Measurements from ENCODE around the gene MYADM.

The MYADM gene, protein sequence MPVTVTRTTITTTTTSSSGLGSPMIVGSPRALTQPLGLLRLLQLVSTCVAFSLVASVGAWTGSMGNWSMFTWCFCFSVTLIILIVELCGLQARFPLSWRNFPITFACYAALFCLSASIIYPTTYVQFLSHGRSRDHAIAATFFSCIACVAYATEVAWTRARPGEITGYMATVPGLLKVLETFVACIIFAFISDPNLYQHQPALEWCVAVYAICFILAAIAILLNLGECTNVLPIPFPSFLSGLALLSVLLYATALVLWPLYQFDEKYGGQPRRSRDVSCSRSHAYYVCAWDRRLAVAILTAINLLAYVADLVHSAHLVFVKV

DNA sequence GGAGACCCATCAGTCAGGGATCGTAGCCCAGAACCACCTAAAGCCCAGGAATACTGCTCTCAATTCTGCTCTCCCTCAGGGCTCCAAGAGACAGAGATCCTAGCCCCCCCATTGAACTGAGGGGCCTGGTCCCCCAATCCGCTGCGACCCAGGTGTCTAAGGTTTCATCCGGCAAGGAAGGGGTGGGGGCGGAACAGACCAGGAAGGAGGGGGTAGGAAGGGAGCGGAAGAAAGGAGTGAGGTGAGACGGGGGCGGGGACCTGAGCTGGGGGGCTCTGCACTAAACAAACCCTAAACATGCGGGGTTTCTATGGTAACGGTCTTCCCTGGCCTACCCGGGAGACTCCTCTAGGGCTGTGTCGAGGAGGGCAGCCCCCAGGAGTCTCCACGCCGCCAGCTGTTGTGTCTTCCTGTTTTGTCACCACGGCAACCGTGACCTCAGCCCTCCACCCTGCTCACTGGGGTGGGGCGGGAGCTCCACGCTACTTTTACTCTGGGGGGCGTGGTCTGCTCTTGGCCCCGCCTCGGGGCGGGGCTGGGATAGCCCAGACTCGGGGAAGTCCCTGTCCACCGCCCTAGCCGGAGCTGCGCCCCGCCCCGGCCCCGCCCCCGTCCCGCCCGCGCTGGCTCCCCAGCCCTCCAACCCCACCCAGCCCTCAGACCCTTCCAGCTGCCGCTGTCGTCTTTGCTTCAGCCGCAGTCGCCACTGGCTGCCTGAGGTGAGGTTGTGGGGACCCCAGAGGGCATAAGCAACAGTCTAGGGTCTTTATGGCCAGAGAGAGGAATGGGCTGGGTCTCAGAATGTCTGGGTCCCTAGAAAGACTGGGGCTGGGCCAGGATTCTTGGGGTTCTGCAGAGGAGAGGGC is at the start of gene MYADM:
TSS of gene MYADM (plus strand) at position 659 of the 866 bp plus-strand sequence. CDS start 5,647 bp downstream, outside the sequence.
- Histone ChIP-seq H3K27ac (peak within 1 kb of the TSS; percentile 99), H3K27me3 (replicated peaks) (no peaks in the 10 kb centered on the region), H3K4me3 (ENCODE audit: low read depth, low read length) (peak within 1 kb of the TSS; percentile 97), H3K36me3 (replicated peaks) (peaks cover 22% of the 10 kb centered on the region)
- in situ Hi-C loops (cut with HindIII; ENCODE audit: low pct_ligation_motif_present, low sequenced_read_pairs): no loop called here
- TF ChIP-seq, protein P1, sequence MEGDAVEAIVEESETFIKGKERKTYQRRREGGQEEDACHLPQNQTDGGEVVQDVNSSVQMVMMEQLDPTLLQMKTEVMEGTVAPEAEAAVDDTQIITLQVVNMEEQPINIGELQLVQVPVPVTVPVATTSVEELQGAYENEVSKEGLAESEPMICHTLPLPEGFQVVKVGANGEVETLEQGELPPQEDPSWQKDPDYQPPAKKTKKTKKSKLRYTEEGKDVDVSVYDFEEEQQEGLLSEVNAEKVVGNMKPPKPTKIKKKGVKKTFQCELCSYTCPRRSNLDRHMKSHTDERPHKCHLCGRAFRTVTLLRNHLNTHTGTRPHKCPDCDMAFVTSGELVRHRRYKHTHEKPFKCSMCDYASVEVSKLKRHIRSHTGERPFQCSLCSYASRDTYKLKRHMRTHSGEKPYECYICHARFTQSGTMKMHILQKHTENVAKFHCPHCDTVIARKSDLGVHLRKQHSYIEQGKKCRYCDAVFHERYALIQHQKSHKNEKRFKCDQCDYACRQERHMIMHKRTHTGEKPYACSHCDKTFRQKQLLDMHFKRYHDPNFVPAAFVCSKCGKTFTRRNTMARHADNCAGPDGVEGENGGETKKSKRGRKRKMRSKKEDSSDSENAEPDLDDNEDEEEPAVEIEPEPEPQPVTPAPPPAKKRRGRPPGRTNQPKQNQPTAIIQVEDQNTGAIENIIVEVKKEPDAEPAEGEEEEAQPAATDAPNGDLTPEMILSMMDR (IDR thresholded peaks at IDR 0.05; ENCODE audit: low read depth, low read length, missing control alignments): no peak
- DNase-seq: peak; percentile 100

DNA sequence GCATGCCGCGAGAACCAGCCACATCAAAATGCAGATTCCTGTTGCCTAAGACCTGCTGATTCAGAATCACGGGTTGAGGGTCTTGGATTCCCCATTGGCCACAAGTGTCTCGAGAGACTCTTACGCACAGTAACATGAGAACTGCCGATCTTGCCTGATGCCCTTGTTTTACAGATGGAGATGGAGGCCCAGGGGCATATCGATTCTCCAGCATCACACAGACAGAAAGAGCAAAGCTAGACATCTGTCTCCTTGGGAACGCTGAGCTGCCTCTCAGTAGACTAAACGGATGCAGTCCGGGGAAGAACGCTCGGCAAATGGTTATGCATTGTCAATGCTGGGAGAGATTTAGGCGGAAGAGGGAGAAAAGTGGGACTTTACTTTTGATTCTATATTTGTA is 48.9 kb upstream of the MYADM start:
- no peaks in the 10 kb centered on the region for H3K27me3 ChIP-seq (replicated peaks)
- no peaks in the 10 kb centered on the region for H3K36me3 ChIP-seq (replicated peaks)
- DNase-seq: no peak
- H3K27ac ChIP-seq: no peak overlapping the region
- no peak overlapping the region for H3K4me3 ChIP-seq (ENCODE audit: low read depth, low read length)
- TF ChIP-seq, protein P1 (IDR thresholded peaks at IDR 0.05; ENCODE audit: low read depth, low read length, missing control alignments): no peak
- in situ Hi-C loops (cut with HindIII; ENCODE audit: low pct_ligation_motif_present, low sequenced_read_pairs): no loop called here

DNA sequence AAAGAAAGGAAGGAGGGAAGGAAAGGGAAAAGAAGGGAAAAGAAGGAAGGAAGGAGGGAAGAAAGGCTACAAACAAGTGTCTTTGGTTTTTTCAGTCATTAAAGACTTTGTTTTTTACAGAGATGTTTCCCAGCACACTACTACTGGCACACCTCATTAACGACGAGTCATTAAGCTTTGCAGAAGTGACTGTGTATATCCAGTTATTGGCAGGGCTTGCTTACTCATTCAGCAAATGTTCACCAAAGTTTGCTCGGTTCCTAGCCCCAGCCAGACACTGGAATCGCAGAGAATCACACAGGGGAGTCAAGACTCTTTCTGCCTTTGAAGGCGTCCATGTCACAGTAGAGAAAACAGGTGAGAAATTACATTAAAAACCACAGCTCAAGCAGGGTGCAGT is 47.8 kb upstream of the MYADM start:
- TF ChIP-seq, protein P1 (IDR thresholded peaks at IDR 0.05; ENCODE audit: low read depth, low read length, missing control alignments): no peak
- DNase-seq: no peak
- Histone ChIP-seq H3K27me3 (replicated peaks) (no peaks in the 10 kb centered on the region), H3K36me3 (replicated peaks) (no peaks in the 10 kb centered on the region), H3K4me3 (ENCODE audit: low read depth, low read length) (no peak overlapping the region), H3K27ac (no peak overlapping the region)
- in situ Hi-C loops (cut with HindIII; ENCODE audit: low pct_ligation_motif_present, low sequenced_read_pairs): no loop called here

DNA sequence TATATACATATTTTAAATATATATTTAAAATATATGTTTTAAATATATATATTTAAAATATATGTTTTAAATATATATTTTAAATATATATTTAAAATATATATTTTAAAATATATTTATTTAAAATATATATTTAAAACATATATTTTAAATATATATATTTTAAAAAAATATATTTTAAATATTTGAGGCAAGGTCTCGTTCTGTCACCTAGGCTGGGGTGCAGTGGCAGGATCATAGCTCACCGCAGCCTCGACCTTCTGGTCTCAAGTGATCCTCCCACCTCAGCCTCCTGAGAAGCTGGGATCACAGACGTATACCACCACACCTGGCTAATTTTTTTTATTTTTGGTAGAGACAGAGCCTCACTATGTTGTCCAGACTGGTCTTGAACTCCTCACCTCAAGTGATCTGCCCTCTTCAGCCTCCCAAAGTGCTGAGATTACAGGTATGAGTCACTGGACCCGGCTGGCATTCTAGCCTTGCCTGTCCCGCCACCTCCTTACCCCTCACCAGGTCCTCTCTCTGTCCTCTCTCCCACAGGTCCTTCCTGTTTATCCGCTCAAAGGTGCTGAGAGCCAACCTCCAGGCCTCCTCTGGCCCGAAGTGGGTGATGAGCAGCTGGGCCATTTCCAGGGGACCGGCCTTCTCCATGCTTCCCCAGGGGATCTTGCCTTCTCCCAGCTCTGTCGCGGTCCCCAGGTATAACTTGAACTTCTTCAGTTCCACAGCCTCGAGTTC is 44.1 kb upstream of the MYADM start:
- in situ Hi-C loops (cut with HindIII; ENCODE audit: low pct_ligation_motif_present, low sequenced_read_pairs): no loop called here

DNA sequence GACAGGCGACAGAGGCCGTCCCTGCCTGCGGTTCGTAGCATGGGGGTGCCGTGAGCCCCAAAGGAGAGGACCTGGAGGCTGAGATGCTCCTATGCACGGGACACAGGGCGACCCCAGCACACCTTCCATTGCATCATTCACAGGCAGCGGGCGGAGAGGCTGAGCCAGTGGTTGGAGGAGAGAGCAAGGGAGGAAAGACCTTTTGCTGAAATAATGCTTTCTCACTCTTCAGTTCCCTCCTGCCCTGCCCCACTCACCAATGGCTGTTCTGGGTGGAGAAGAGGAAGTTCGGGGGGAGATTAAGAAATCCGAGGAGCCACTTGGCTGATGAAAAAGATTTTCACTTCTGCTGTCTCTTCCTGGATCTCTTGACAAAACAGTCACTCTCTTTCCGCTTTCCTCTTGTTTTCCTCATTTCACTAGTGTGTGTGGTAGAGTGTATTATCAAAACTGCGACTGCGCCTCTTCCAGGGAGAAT is 43.5 kb upstream of the MYADM start, which contains the start of gene NLRP12:
TSS of gene NLRP12 (minus strand) at position 181 of the 478 bp plus-strand sequence. CDS start at position 41, 140 bp downstream.
- H3K4me3 ChIP-seq (ENCODE audit: low read depth, low read length): no peak within 1 kb of the TSS
- in situ Hi-C loops (cut with HindIII; ENCODE audit: low pct_ligation_motif_present, low sequenced_read_pairs): no loop called here
- TF ChIP-seq, protein P1 (IDR thresholded peaks at IDR 0.05; ENCODE audit: low read depth, low read length, missing control alignments): no peak

More for the DNA sequence above, 44.1 kb upstream of the MYADM start:
- TF ChIP-seq, protein P1 (IDR thresholded peaks at IDR 0.05; ENCODE audit: low read depth, low read length, missing control alignments): no peak
- H3K27me3 ChIP-seq (replicated peaks): no peaks in the 10 kb centered on the region
- H3K27ac ChIP-seq: no peak overlapping the region
- no peak for DNase-seq
- H3K36me3 ChIP-seq (replicated peaks): no peaks in the 10 kb centered on the region
- no peak overlapping the region for H3K4me3 ChIP-seq (ENCODE audit: low read depth, low read length)

More for the DNA sequence above, 43.5 kb upstream of the MYADM start, which contains the start of gene NLRP12:
- H3K27me3 ChIP-seq (replicated peaks): no peaks in the 10 kb centered on the region
- no peak for DNase-seq
- H3K27ac ChIP-seq: no peak within 1 kb of the TSS
- H3K36me3 ChIP-seq (replicated peaks): no peaks in the 10 kb centered on the region
